Astrocyte of the cerebellum (primary cell): ENCODE data around the gene CTNNA3.
A peak's percentile ranks its signal among the peaks of the same experiment; 100 is the strongest.
"Not testable (repeated sequence)": the region's sequence is repeated elsewhere in the genome, so short reads cannot be mapped to it uniquely, and the experiment has no call there.

Experiments used
- DNase-seq: peaks from one replicate; pipeline ENCODE4 v3.0.0-alpha.2; 2011; ENCODE audit warnings: low read depth
- H3K4me3 ChIP-seq: 2 replicates; pipeline ENCODE4 v1.5.1; 2011; ENCODE audit warnings: mild to moderate bottlenecking, low read depth, low read length, moderate library complexity
- CTCF ChIP-seq: IDR thresholded peaks from 2 replicates; pipeline ENCODE4 v1.5.1; 2012; ENCODE audit warnings: low read length, low read depth, moderate library complexity, mild to moderate bottlenecking; ENCODE audit errors: missing control alignments
- in situ Hi-C: cut with HindIII; loops from 2 replicates; pipeline ENCODE4 v1.10.0; 2017; ENCODE audit warnings: low sequenced_read_pairs

Gene CTNNA3

DNA sequence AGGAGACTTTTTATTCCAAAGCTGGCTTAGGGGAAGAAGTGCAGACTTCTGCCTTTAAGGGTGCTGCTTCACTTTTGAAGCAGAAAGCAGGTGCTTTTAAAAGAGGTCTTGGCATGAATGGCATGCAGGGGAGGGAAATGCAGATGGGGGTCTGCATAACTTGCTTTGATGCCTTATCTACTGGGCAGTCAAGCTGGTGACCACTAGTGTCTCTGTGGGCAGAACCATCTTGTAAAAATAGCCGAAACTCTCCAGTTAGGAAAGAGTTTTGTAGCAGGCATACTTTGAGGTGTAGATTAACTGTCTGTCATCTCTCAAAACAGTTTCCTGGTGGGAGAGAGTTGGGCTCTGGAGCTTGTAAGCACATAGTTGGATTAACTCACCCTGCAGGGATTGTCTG, 9.9 kb upstream of the CTNNA3 start:
- in situ Hi-C loops, result no loop called here
- no peak for TF ChIP-seq CTCF
- no peak for DNase-seq
- H3K4me3 ChIP-seq, result no peak overlapping the region

DNA sequence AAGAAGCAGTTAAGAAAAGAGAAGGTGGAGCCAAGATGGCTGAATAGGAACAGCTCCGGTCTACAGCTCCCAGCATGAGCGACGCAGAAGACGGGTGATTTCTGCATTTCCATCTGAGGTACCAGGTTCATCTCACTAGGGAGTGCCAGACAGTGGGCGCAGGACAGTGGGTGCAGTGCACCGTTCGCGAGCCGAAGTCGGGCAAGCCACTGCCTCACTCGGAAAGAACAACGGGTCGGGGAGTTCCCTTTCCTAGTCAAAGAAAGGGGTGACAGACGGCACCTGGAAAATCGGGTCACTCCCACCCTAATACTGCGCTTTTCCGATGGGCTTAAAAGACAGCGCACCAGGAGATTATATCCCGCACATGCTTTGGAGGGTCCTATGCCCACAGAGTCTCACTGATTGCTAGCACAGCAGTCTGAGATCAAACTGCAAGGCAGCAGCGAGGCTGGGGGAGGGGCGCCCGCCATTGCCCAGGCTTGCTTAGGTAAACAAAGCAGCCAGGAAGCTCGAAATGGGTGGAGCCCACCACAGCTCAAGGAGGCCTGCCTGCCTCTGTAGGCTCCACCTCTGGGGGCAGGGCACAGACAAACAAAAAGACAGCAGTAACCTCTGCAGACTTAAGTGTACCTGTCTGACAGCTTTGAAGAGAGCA, 3.7 kb upstream of the CTNNA3 start:
- in situ Hi-C loops, H3K4me3 ChIP-seq, DNase-seq: not testable (repeated sequence)

- in situ Hi-C loops, result no loop called here
- no peak overlapping the region for H3K4me3 ChIP-seq
- no peak for TF ChIP-seq CTCF
- no peak for DNase-seq
Observed at GRCh38 chr10:67698164-67698563, 2.2 kb upstream of the CTNNA3 start.

DNA sequence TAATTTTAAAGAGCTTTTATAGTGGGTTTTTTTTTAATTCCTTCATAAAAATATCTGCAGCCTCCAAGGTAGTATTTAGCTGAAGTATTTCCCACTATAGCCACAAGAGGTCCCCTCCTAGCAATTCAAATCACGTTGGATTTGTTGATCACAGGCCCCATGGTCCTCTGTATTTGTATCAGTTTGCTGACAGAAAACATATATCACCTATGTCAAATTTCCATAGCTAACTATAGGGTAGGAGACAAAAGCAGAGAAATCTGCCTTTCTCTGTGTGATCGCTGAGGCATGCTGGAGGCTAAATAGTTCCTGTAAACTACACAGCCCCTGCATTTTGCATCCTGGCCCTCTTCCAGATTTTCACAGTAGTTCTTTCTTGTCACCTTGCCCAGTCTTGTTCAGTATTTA, 1.7 kb upstream of the CTNNA3 start:
- DNase-seq, result peak; percentile 47
- in situ Hi-C loops, result no loop called here
- peak; percentile 69 for TF ChIP-seq CTCF
- no peak overlapping the region for H3K4me3 ChIP-seq

DNA sequence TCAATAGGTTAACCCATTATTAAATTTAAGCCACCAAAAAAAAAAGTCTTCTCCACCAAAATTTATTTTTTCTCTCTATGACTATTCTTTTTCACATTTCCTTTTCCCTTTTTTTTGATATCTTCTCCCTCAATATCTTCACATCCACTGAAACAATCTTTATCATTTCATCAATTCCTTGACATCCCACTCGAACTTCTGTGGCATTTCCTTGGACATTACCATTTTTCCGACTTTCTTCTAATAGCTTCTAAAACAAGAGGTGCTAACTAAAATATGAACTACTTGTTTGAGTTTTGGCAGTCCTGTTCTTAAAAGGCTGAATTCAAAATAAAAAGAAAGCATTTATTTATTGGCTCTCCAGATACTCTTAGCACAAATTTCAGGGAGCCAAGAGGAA, 684 bp upstream of the CTNNA3 start:
- DNase-seq, result no peak
- H3K4me3 ChIP-seq, result no peak overlapping the region
- TF ChIP-seq CTCF, result no peak
- in situ Hi-C loops, result no loop called here

DNA sequence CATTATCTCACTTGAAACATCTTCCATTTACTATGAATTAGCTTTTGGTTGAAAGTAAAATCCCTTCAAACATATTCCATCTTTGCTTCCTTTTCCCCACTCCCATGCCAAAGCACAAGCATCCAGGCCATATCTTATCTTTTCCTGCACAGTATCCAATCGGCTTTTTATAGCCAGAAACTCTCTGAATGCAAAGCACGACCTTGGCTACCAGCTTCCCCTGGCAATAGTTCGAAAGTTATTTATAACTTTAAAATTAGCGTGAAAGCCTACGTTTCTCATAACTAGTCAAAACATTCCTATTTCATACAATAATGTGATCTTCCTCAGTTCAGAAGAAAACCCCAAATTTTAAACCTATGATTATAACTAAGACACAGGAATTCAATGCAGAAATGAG, 440 bp downstream of the CTNNA3 start:
- in situ Hi-C loops, result no loop called here
- TF ChIP-seq CTCF, result no peak
- H3K4me3 ChIP-seq, result no peak overlapping the region
- DNase-seq, result no peak

- in situ Hi-C loops, H3K4me3 ChIP-seq, DNase-seq: not testable (repeated sequence)
Observed at GRCh38 chr10:67691861-67692260, 4.1 kb downstream of the CTNNA3 start.

DNA sequence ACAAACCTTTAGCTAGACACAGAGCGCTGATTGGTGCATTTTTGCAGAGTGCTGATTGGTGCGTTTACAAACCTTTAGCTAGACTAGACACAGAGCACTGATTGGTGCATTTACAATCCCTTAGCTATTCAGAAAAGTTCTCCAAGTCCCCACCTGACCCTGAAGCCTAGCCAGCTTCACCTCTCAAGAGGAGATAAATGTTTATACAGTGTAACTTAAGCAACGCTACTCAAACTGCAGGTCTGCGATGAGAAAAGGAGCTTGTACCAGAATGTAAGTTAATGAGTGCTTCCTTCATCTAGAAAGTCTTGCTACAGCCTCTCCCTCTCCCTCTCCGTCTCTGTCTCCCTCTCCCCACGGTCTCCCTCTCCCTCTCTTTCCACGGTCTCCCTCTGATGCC, 5.5 kb downstream of the CTNNA3 start:
- H3K4me3 ChIP-seq, DNase-seq, in situ Hi-C loops: not testable (repeated sequence)

GRCh38 chr10:67684140-67684539, 11.9 kb downstream of the CTNNA3 start:
- DNase-seq, H3K4me3 ChIP-seq, in situ Hi-C loops: not testable (repeated sequence)
